Activated naive CD4-positive, alpha-beta T cell treated with anti-CD3 and anti-CD28 coated beads for 36 hours (primary cell): Measurements from ENCODE around the gene TUBB. TPM values are rescaled to one million over a fixed set of nuclear protein-coding genes. Genes with fewer than 3 reads are reported as not detected.

Experiments used
- CTCF ChIA-PET: fragments of 350-600 bp; sonication (Branson Sonifier 250); formaldehyde crosslinking; loops from one replicate; lab custom pipeline; 2021; ENCODE audit warnings: antibody characterized with exemption; lab: Charles Lee
- DNase-seq: peaks from one replicate; pipeline ENCODE4 v3.0.0-alpha.2; 2020
- H3K27ac Mint-ChIP-seq: one replicate; pipeline ENCODE4 v1.8.0; 2021; ENCODE audit warnings: mild to moderate bottlenecking, mixed read lengths
- H3K27me3 Mint-ChIP-seq: one replicate; pipeline ENCODE4 v1.8.0; 2021; ENCODE audit warnings: low read depth, mixed read lengths
- H3K36me3 Mint-ChIP-seq: one replicate; pipeline ENCODE4 v1.8.0; 2021; ENCODE audit warnings: low read depth, mixed read lengths
- H3K4me1 Mint-ChIP-seq: one replicate; pipeline ENCODE4 v1.8.0; 2021; ENCODE audit warnings: low read depth, mixed read lengths
- H3K4me3 Mint-ChIP-seq: one replicate; pipeline ENCODE4 v1.8.0; 2021; ENCODE audit warnings: mild to moderate bottlenecking, moderate library complexity, mixed read lengths
- H3K9me3 Mint-ChIP-seq: one replicate; pipeline ENCODE4 v1.8.0; 2021; ENCODE audit warnings: mixed read lengths
- intact Hi-C: fragments of 100-400 bp; cut with micrococcal nuclease; formaldehyde crosslinking; loops from one replicate; pipeline ENCODE4 v1.15.1; 2023
- total RNA-seq, 2 experiments: library from RNA; stranded (reverse); gene quantifications; one replicate each; pipeline ENCODE4 v1.2.3, GENCODE V29; 2021

Gene TUBB
- total RNA-seq, 2 experiments from 2014 or later: 1,781 to 1,838 TPM

GRCh38 chr6:30683183-30683979 lies 36.8 kb upstream of the TUBB start:
- Mint-ChIP-seq H3K4me3 (peak overlapping the region; percentile 96), H3K27me3 (no peaks in the 10 kb centered on the region), H3K36me3 (peaks cover 74% of the 10 kb centered on the region), H3K27ac (peak overlapping the region; percentile 100), H3K4me1 (peaks cover 27% of the 10 kb centered on the region), H3K9me3 (no peaks in the 10 kb centered on the region)
- DNase-seq: peak; percentile 23
- intact Hi-C loops: loop anchor here (2.0 kb wide), 1 partner anchor 145 kb away; no protein-coding TSS in a partner anchor
- CTCF ChIA-PET: interaction anchor here (13.4 kb wide), 1 partner anchor 46 kb away, joined by 346 read pairs; the partner anchor contains the start of gene TUBB

- Mint-ChIP-seq H3K36me3 (peaks cover 71% of the 10 kb centered on the region), H3K4me1 (peaks cover 30% of the 10 kb centered on the region), H3K27me3 (no peaks in the 10 kb centered on the region), H3K27ac (peak overlapping the region; percentile 100), H3K4me3 (peak overlapping the region; percentile 96), H3K9me3 (no peaks in the 10 kb centered on the region)
- DNase-seq: no peak
- CTCF ChIA-PET: interaction anchor here (1.8 to 13.4 kb wide), 2 partner anchors 39 to 46 kb away, joined by 7 to 346 read pairs; partner anchors contain the start of gene TUBB
- intact Hi-C loops: loop anchor here (2.0 kb wide), 2 partner anchors 37 to 145 kb away; partner anchors contain the start of gene C6orf136
Measured at GRCh38 chr6:30683980-30684338, 36.2 kb upstream of the TUBB start.

- H3K4me1 Mint-ChIP-seq: peaks cover 34% of the 10 kb centered on the region
- H3K36me3 Mint-ChIP-seq: peaks cover 66% of the 10 kb centered on the region
- peak overlapping the region; percentile 100 for H3K27ac Mint-ChIP-seq
- CTCF ChIA-PET: interaction anchor here (0.8 to 1.8 kb wide), 5 partner anchors 11 to 140 kb away, joined by 3 to 7 read pairs (median 5); no protein-coding TSS in a partner anchor
- H3K4me3 Mint-ChIP-seq: peak overlapping the region; percentile 96
- intact Hi-C loops: loop anchor here (2.0 to 5.0 kb wide), 2 partner anchors 38 to 357 kb away; partner anchors contain the start of genes C6orf136 and TRIM39
- DNase-seq: peak; percentile 82
- H3K9me3 Mint-ChIP-seq: no peaks in the 10 kb centered on the region
- H3K27me3 Mint-ChIP-seq: no peaks in the 10 kb centered on the region
Measured at GRCh38 chr6:30684386-30685156, 35.6 kb upstream of the TUBB start.

- peaks cover 36% of the 10 kb centered on the region for H3K4me1 Mint-ChIP-seq
- intact Hi-C loops: loop anchor here (1.0 to 5.0 kb wide), 3 partner anchors 39 to 358 kb away; partner anchors contain the start of genes C6orf136 and TRIM39
- DNase-seq: peak; percentile 60
- peak overlapping the region; percentile 96 for H3K4me3 Mint-ChIP-seq
- H3K36me3 Mint-ChIP-seq: peaks cover 60% of the 10 kb centered on the region
- CTCF ChIA-PET: interaction anchor here (0.8 to 1.8 kb wide), 5 partner anchors 10 to 141 kb away, joined by 3 to 7 read pairs (median 5); no protein-coding TSS in a partner anchor
- H3K27me3 Mint-ChIP-seq: no peaks in the 10 kb centered on the region
- H3K27ac Mint-ChIP-seq: peak overlapping the region; percentile 100
- no peaks in the 10 kb centered on the region for H3K9me3 Mint-ChIP-seq
Measured at GRCh38 chr6:30685157-30686008, 34.8 kb upstream of the TUBB start.

GRCh38 chr6:30686009-30686907 lies 33.9 kb upstream of the TUBB start, which contains the start of gene PPP1R18:
Gene PPP1R18 (minus strand): TSS chr6:30686645. CDS start chr6:30686018, 627 bp downstream.
- H3K9me3 Mint-ChIP-seq: no peaks in the 10 kb centered on the region
- H3K36me3 Mint-ChIP-seq: peaks cover 53% of the 10 kb centered on the region
- CTCF ChIA-PET: interaction anchor here (1.1 to 1.8 kb wide), 3 partner anchors 37 to 142 kb away, joined by 3 to 7 read pairs (median 5); no protein-coding TSS in a partner anchor
- peaks cover 34% of the 10 kb centered on the region for H3K4me1 Mint-ChIP-seq
- no peaks in the 10 kb centered on the region for H3K27me3 Mint-ChIP-seq
- intact Hi-C loops: loop anchor here (1.0 to 5.0 kb wide), 2 partner anchors 71 to 359 kb away; partner anchors contain the start of gene TRIM39
- H3K27ac Mint-ChIP-seq: peak within 1 kb of the TSS; percentile 100
- DNase-seq: peak; percentile 90
- H3K4me3 Mint-ChIP-seq: peak within 1 kb of the TSS; percentile 96

- peak; percentile 77 for DNase-seq
- Mint-ChIP-seq H3K4me1 (peaks cover 36% of the 10 kb centered on the region), H3K4me3 (peak overlapping the region; percentile 96), H3K36me3 (peaks cover 45% of the 10 kb centered on the region), H3K27ac (peak overlapping the region; percentile 100), H3K9me3 (no peaks in the 10 kb centered on the region), H3K27me3 (no peaks in the 10 kb centered on the region)
- CTCF ChIA-PET: interaction anchor here (0.9 to 1.3 kb wide), 4 partner anchors 8 to 44 kb away, joined by 4 to 7 read pairs (median 6); no protein-coding TSS in a partner anchor
- intact Hi-C loops: loop anchor here (1.0 to 5.0 kb wide), 2 partner anchors 72 to 360 kb away; partner anchors contain the start of gene TRIM39
Measured at GRCh38 chr6:30686908-30687658, 33.1 kb upstream of the TUBB start.

- peak overlapping the region; percentile 96 for H3K4me3 Mint-ChIP-seq
- H3K4me1 Mint-ChIP-seq: peaks cover 35% of the 10 kb centered on the region
- DNase-seq: no peak
- CTCF ChIA-PET: interaction anchor here (0.9 to 2.2 kb wide), 6 partner anchors 9 to 133 kb away, joined by 3 to 11 read pairs (median 6); no protein-coding TSS in a partner anchor
- no peaks in the 10 kb centered on the region for H3K27me3 Mint-ChIP-seq
- intact Hi-C loops: loop anchor here (5.0 kb wide), 1 partner anchor 361 kb away; the partner anchor contains the start of gene TRIM39
- H3K9me3 Mint-ChIP-seq: no peaks in the 10 kb centered on the region
- peaks cover 39% of the 10 kb centered on the region for H3K36me3 Mint-ChIP-seq
- H3K27ac Mint-ChIP-seq: peak overlapping the region; percentile 100
Measured at GRCh38 chr6:30687659-30688431, 32.3 kb upstream of the TUBB start.

- peak overlapping the region; percentile 14 for H3K27ac Mint-ChIP-seq
- intact Hi-C loops: loop anchor here (5.0 kb wide), 1 partner anchor 361 kb away; the partner anchor contains the start of gene TRIM39
- H3K4me3 Mint-ChIP-seq: peak overlapping the region; percentile 96
- H3K4me1 Mint-ChIP-seq: peaks cover 35% of the 10 kb centered on the region
- no peaks in the 10 kb centered on the region for H3K27me3 Mint-ChIP-seq
- no peak for DNase-seq
- H3K9me3 Mint-ChIP-seq: no peaks in the 10 kb centered on the region
- CTCF ChIA-PET: interaction anchor here (1.3 to 2.2 kb wide), 4 partner anchors 9 to 132 kb away, joined by 3 to 11 read pairs (median 8); no protein-coding TSS in a partner anchor
- H3K36me3 Mint-ChIP-seq: peaks cover 31% of the 10 kb centered on the region
Measured at GRCh38 chr6:30688569-30688968, 31.6 kb upstream of the TUBB start.
